ENCODE data around the gene SPNS2.

DNA sequence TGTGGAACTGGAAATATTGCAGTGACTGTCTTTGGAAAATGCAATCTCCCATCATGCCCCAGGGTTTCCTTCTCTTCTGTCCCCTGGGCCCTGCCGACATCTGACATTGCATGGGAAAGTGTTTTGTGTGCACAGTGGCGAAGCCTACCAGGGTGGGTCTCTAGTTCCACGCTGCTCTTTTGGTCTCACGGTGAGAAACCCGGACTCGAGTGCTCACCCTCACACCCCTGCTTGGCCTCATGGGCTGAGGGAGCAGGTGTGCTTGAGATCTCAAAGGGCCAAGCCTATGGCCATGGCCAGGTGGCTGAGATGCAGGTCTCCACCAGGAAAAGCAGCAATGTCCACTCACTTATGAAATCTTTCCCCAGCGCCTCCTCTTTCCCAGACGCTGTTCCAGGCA is 32.9 kb upstream of the SPNS2 start:
- TF ChIP-seq YY1 (IDR thresholded peaks at IDR 0.05; ENCODE audit: low read depth, low read length) (no peak), TAF1 (IDR thresholded peaks at IDR 0.05; ENCODE audit: low read depth, low read length) (no peak), SIRT6 (IDR thresholded peaks at IDR 0.05; ENCODE audit: low read length) (no peak), POLR2A (IDR thresholded peaks at IDR 0.05; ENCODE audit: control extremely low read depth in 1 of 2, low read depth in 2 of 2, low read length in 2 of 2) (no peak), EZH2 (IDR thresholded peaks at IDR 0.05; ENCODE audit: low read depth, low read length, severe bottlenecking) (no peak), KDM1A (IDR thresholded peaks at IDR 0.05; ENCODE audit: borderline replicate concordance, low read length) (no peak), FOSL1 (IDR thresholded peaks at IDR 0.05; ENCODE audit: insufficient read depth, low read depth, low read length) (no peak)
- TF ChIP-seq, protein P1, sequence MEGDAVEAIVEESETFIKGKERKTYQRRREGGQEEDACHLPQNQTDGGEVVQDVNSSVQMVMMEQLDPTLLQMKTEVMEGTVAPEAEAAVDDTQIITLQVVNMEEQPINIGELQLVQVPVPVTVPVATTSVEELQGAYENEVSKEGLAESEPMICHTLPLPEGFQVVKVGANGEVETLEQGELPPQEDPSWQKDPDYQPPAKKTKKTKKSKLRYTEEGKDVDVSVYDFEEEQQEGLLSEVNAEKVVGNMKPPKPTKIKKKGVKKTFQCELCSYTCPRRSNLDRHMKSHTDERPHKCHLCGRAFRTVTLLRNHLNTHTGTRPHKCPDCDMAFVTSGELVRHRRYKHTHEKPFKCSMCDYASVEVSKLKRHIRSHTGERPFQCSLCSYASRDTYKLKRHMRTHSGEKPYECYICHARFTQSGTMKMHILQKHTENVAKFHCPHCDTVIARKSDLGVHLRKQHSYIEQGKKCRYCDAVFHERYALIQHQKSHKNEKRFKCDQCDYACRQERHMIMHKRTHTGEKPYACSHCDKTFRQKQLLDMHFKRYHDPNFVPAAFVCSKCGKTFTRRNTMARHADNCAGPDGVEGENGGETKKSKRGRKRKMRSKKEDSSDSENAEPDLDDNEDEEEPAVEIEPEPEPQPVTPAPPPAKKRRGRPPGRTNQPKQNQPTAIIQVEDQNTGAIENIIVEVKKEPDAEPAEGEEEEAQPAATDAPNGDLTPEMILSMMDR (IDR thresholded peaks at IDR 0.05; ENCODE audit: control extremely low read depth in 1 of 3, insufficient read depth in 1 of 3, low read depth in 1 of 3, low read length in 3 of 3), result no peak
